Neural cell (in vitro differentiated cells): ENCODE results near the gene ADAMTS6. TPM values are rescaled to one million over a fixed set of nuclear protein-coding genes. Genes with fewer than 3 reads are reported as not detected.

ENCODE experiments used
- H2AFZ ChIP-seq: fragments of 200-600, 300-800 bp; sonication (generic), shearing (Covaris generic); 2 replicates; pipeline ENCODE4 v1.6.0; 2014; ENCODE audit warnings: low read depth, mild to moderate bottlenecking, antibody characterized with exemption, low read length, moderate library complexity
- H3F3A ChIP-seq: fragments of 200-600 bp; shearing (Covaris generic); 2 replicates; pipeline ENCODE4 v1.6.1; 2016; ENCODE audit warnings: mild to moderate bottlenecking, moderate library complexity, mixed read lengths, antibody characterized with exemption, low read length; ENCODE audit not compliant: insufficient read depth, poor library complexity, severe bottlenecking
- H3K27ac ChIP-seq: fragments of 200-600, 300-800 bp; sonication (generic), shearing (Covaris generic); 2 replicates; pipeline ENCODE4 v1.5.1; 2014; ENCODE audit warnings: mild to moderate bottlenecking, low read length, moderate library complexity
- H3K27me3 ChIP-seq: fragments of 300-800, 200-600 bp; sonication (generic), shearing (Covaris generic); 2 replicates; pipeline ENCODE4 v1.6.0; 2014; ENCODE audit warnings: mild to moderate bottlenecking, low read depth, low read length, moderate library complexity; ENCODE audit not compliant: insufficient read depth
- H3K36me3 ChIP-seq: fragments of 300-800, 200-600 bp; sonication (generic), shearing (Covaris generic); 2 replicates; pipeline ENCODE4 v1.5.1; 2014; ENCODE audit warnings: mild to moderate bottlenecking, antibody characterized with exemption, low read length, moderate library complexity; ENCODE audit not compliant: insufficient read depth
- H3K4me2 ChIP-seq: fragments of 300-800, 200-600 bp; sonication (generic), shearing (Covaris generic); 2 replicates; pipeline ENCODE4 v1.6.0; 2014; ENCODE audit warnings: mild to moderate bottlenecking, low read length
- H3K4me3 ChIP-seq: fragments of 300-800, 200-600 bp; sonication (generic), shearing (Covaris generic); 2 replicates; pipeline ENCODE4 v1.5.1; 2014; ENCODE audit warnings: mild to moderate bottlenecking, low read length, moderate library complexity
- H3K79me2 ChIP-seq: fragments of 200-600 bp; shearing (Covaris generic); replicated peaks from 2 replicates; pipeline ENCODE4 v1.6.0; 2014; ENCODE audit warnings: mild to moderate bottlenecking, low read length, moderate library complexity; ENCODE audit not compliant: insufficient read depth
- H3K9ac ChIP-seq: fragments of 300-800, 200-600 bp; sonication (generic), shearing (Covaris generic); 2 replicates; pipeline ENCODE4 v1.6.1; 2016; ENCODE audit warnings: mild to moderate bottlenecking, low read length, mixed read lengths
- H3K9me2 ChIP-seq: fragments of 200-600 bp; shearing (Covaris generic); 2 replicates; pipeline ENCODE4 v1.6.1; 2016; ENCODE audit warnings: mild to moderate bottlenecking, low read length, mixed read lengths; ENCODE audit not compliant: insufficient read depth
- H3K9me3 ChIP-seq: fragments of 200-600, 300-800 bp; sonication (generic), shearing (Covaris generic); 2 replicates; pipeline ENCODE4 v1.6.1; 2016; ENCODE audit warnings: mild to moderate bottlenecking, mixed run types, low read length, moderate library complexity, mixed read lengths
- H4K20me1 ChIP-seq: fragments of 200-600 bp; shearing (Covaris generic); 2 replicates; pipeline ENCODE4 v1.6.1; 2016; ENCODE audit warnings: mild to moderate bottlenecking, mixed run types; ENCODE audit not compliant: insufficient read depth
- CTCF ChIP-seq: fragments of 450-650 bp; IDR thresholded peaks from 2 replicates; pipeline ENCODE4 v1.5.1; 2014; ENCODE audit warnings: antibody characterized with exemption, mild to moderate bottlenecking, moderate library complexity; ENCODE audit not compliant: poor library complexity, severe bottlenecking
- EP300 ChIP-seq: fragments of 450-650 bp; conservative IDR thresholded peaks from 2 replicates; pipeline ENCODE4 v1.6.1; 2014; ENCODE audit warnings: antibody characterized with exemption, mild to moderate bottlenecking, moderate library complexity; ENCODE audit not compliant: poor library complexity, severe bottlenecking
- EZH2 ChIP-seq: fragments of 200-600, 300-800 bp; shearing (Covaris generic), sonication (generic); IDR thresholded peaks from 2 replicates; pipeline ENCODE4 v1.6.1; 2014; ENCODE audit warnings: antibody characterized with exemption, low read length, borderline replicate concordance, mild to moderate bottlenecking; ENCODE audit not compliant: insufficient read depth, poor library complexity, severe bottlenecking
- MXI1 ChIP-seq: fragments of 450-650 bp; conservative IDR thresholded peaks from 2 replicates; pipeline ENCODE4 v1.6.1; 2014; ENCODE audit warnings: antibody characterized with exemption, mild to moderate bottlenecking; ENCODE audit not compliant: poor library complexity, severe bottlenecking
- POLR2AphosphoS5 ChIP-seq: IDR thresholded peaks from 2 replicates; pipeline ENCODE4 v1.6.1; 2012
- RAD21 ChIP-seq: fragments of 450-650 bp; conservative IDR thresholded peaks from 2 replicates; pipeline ENCODE4 v1.6.1; 2014; ENCODE audit warnings: antibody characterized with exemption, mild to moderate bottlenecking, moderate library complexity
- REST ChIP-seq: IDR thresholded peaks from 2 replicates; pipeline ENCODE4 v1.6.1; 2012; ENCODE audit warnings: borderline replicate concordance
- SMC3 ChIP-seq: fragments of 450-650 bp; conservative IDR thresholded peaks from 2 replicates; pipeline ENCODE4 v1.6.1; 2014; ENCODE audit warnings: antibody characterized with exemption, mild to moderate bottlenecking, moderate library complexity; ENCODE audit not compliant: poor library complexity
- TAF1 ChIP-seq: IDR thresholded peaks from 2 replicates; pipeline ENCODE4 v1.6.1; 2012; ENCODE audit warnings: low read depth
- polyA plus RNA-seq: library from polyadenylated mRNA; depleted of rRNA; stranded (reverse); fragments of >200 nt; gene quantifications from 2 replicates; pipeline ENCODE4 v1.2.3, GENCODE V29; 2014

The ADAMTS6 gene
- polyA plus RNA-seq, 1 donor from 2014 or later = 0.58 TPM

- TF ChIP-seq SMC3 (no peak), EP300 (no peak), TAF1 (no peak), EZH2 (no peak), CTCF (no peak), REST (no peak), POLR2AphosphoS5 (no peak), MXI1 (no peak), RAD21 (no peak)
- Histone ChIP-seq H3K27ac (no peak overlapping the region), H3K36me3 (no peaks in the 10 kb centered on the region), H2AFZ (no peak overlapping the region), H3F3A (no peaks in the 10 kb centered on the region), H3K79me2 (no peaks in the 10 kb centered on the region), H3K27me3 (no peaks in the 10 kb centered on the region), H3K4me2 (no peak overlapping the region), H3K9me2 (no peaks in the 10 kb centered on the region), H4K20me1 (no peaks in the 10 kb centered on the region), H3K9ac (no peak overlapping the region), H3K9me3 (no peaks in the 10 kb centered on the region), H3K4me3 (no peak overlapping the region)
Measured at GRCh38 chr5:65364907-65365306, 116.8 kb downstream of the ADAMTS6 start.

- Histone ChIP-seq H3K27ac (no peak overlapping the region), H3K79me2 (no peaks in the 10 kb centered on the region), H3K9me3 (no peaks in the 10 kb centered on the region), H3K36me3 (no peaks in the 10 kb centered on the region), H3K9ac (no peak overlapping the region), H3K9me2 (no peaks in the 10 kb centered on the region), H3K4me2 (no peak overlapping the region), H3K4me3 (no peak overlapping the region), H2AFZ (no peak overlapping the region), H3F3A (no peaks in the 10 kb centered on the region), H3K27me3 (no peaks in the 10 kb centered on the region), H4K20me1 (no peaks in the 10 kb centered on the region)
- TF ChIP-seq EP300 (no peak), POLR2AphosphoS5 (no peak), TAF1 (no peak), EZH2 (no peak), SMC3 (no peak), REST (no peak), MXI1 (no peak)
Measured at GRCh38 chr5:65363499-65363898, 118.2 kb downstream of the ADAMTS6 start.
